Fibroblast of skin of left quadriceps (primary cell): ENCODE data around the gene KMT2D.

Experiments
- DNase-seq, 2 experiments: peaks; one replicate each; pipeline ENCODE4 v3.0.0-alpha.2; 2013; ENCODE audit warnings: low read depth in 2 of 2

The KMT2D gene

DNA sequence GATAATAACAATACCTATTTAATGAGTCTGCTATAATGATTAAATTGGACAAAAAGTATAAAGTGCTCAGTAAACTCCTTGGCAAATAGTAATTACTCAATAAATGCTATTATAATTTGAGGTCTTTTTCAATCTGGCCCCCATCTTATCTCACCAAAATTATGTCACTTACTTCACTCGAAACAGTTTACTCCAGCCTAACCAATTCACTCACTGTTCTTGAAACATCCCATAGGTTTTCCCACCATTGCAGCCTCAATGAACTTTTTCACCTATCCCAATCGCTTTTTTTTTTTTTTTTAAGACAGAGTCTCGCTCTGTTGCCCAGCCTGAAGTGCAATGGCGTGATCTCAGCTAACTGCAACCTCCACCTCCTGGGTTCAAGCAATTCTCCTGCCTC is 24.6 kb downstream of the KMT2D start:
- DNase-seq = no peak

DNA sequence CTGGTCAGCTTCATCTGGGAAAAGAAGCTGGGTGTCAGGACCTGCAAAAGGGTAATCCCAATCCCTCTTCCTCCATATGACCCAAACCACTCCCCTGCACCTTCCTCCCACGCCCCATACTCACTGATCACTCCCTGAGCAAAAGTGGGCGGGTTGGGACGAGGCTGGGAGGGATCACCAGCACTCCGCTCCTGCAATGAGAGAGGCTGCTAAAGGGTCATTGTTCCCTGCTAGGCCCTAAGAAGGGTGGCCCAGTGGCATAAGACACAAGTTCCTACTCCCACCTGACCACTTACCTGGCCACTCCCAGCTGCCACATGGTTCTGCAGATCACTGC is 26.3 kb downstream of the KMT2D start:
- no peak for DNase-seq

DNA sequence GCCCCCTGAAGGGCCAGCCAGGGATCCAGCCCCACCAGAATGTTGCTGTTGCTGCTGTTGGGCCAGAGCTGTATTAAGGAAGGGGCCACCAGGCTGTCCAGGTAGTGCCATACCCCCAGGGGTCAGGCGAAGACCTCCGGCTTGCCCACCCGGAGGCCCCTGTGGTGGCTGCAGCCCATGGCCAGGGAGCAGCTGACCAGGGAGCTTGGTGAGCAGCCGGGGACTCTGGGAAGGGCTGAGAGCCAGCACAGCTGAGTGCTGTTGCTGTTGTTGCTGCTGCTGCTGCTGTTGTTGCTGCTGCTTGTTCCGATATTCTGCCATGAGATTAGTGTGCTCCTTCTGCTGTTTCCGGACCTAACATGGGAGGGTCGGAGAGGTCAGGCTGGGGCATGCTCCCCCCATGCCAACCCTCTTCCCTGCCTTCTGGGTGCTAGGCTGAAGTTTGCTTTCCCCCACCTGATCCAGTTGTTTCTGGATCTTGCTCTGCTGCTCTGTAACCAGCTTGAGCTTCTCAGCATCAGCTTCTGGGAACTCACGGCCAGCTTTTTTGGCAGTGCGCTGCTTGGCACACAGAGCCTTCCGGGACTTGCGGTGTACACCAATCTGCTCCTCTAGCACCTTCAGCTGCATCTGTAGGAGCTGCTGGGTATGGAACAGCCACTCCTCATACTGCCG is 26.8 kb downstream of the KMT2D start:
- DNase-seq = no peak

GRCh38 chr12:49032679-49033447 is 27.7 kb downstream of the KMT2D start:
- no peak for DNase-seq

- DNase-seq = no peak
These were observed 28.3 kb downstream of the KMT2D start for GRCh38 chr12:49032276-49032675.

GRCh38 chr12:49031573-49032161 is 28.9 kb downstream of the KMT2D start:
- DNase-seq = no peak

DNA sequence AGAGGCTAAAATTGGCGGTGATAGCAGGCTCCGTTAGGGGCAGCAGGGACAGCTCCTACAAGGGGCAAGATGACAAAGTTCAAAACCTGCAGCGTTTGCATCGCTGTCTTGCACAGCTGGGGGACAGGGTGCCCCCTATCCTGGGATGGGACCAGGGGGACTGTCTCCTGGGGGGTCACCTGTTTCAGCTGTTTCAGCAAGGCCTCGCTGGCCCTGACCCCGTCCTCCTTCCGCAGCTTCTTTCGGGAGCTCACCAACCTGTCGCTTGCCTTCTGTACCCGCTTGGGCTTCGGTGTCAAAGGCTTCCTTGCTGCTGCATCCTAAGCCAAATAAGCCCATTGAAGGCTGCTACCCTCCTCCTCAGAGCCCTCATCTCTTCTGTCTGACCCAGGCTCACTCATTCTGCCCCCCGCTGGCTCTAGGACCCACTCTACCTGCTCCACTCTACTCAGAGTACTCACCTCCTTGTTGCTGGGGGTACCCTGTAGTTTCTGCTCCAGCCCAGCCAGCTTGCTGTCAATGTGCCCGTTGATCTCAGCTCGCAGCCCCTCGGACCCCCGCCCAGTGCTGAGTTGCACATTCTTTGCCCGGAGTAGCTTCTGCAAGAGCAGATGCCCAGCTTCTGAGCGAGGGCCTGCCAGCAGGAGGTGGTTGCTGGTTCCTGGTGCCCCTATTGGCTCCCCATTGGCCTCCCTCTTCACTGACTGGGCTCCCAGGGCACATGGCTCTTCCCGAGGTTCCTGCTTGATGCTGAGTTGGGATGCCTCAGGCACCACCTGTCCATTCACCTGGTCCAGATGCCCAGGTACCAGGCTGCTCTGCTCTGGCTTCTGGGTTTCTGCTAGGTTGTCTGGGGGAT is 29.7 kb downstream of the KMT2D start:
- DNase-seq = no peak

- DNase-seq = no peak
These were observed 30.5 kb downstream of the KMT2D start for GRCh38 chr12:49030119-49030518.

- DNase-seq = no peak
These were observed 31.8 kb downstream of the KMT2D start for GRCh38 chr12:49028666-49029275.

DNA sequence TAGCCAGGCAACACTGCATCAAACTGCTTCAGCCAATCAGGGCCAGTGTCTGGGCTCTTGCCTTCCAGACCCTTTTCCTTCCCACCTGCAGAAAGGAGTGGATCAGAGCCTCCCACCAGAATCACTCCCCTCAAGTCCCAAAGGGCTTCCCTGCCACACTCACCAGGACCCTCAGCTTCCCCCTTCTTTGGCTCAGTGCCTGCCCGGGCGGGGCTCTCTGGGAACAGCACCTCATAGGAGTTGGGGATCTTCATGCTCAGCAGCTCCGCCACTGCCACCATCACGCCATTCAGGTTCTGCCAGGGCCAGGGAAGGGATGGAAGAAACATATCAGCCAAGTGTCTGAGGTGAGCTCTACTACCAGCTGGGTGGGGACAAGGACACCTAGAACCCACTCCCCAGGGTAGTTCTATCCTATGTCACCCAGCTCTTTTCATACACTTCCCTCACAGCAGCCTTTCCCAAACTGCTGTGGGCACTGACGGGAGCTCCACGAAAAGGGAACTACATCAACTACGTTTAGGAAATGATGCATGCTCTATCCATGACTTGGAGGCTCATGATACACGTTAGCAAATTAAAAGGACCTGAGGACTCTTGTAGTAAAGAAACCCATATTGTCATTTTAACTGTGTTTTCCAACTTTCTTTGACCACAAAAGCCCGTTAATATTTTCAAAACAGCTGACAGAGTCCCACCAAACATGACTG is 32.6 kb downstream of the KMT2D start:
- no peak for DNase-seq

GRCh38 chr12:49026678-49027480 is 33.7 kb downstream of the KMT2D start:
- DNase-seq = no peak

DNA sequence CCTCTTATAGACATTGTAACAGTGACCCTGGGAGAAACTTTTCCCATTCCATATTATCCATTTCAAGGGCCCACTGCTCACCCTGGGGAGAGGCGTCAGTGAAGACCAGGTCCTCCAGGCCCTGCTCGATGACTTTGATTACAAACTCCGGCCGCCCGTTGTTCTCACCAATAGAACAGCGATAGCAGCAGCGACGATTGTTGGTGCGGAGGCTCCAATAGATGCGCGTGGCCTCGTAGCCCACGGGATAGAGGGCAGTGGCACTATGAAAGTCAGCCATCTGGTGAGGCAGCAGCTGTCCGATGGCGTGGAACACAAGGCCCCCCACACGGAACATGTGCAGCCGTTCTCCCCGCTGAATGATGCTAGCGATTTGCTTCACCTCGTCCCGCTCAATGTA is 34.5 kb downstream of the KMT2D start:
- DNase-seq = no peak

GRCh38 chr12:49025463-49025862 is 35.1 kb downstream of the KMT2D start:
- no peak for DNase-seq

DNA sequence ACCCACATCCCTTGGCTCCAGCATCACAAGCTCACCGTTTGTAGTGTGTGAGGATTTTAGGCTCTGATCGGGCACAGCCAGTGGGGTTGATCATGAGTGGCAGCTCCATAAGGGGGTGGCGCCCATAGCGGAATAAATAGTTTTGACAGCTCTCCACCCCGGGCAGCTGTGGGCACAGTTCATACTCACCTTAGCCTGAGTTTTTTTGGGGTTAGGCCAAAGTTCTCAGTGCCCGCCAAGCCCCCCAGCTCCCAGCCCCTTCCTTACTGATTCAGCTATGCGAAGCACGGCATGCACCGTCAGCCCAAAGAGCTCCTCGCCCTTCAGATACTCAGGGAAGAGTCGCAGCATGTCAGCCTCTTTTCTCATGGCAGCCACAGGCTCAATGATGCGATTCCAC is 36.1 kb downstream of the KMT2D start:
- DNase-seq = no peak

DNA sequence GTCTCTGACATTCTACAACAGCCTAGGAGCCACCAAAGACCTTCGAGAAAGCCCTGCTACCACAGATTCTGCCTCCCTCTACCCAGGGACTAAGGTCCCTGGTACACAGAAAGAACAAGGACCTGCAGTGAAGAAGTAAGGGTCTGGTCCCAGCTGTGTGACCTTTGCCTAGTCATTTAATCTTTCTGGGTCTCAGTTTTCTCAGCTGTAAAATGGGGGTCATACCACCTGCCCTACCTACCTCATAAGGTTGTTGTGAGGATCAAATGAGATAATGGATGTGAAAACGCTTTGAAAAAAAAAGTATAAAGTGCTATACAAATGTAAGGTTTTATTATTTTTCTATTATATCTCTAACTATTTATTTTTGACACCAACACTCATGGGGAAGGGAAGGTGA is 36.8 kb downstream of the KMT2D start:
- no peak for DNase-seq

- DNase-seq = no peak
These were observed 37.9 kb downstream of the KMT2D start for GRCh38 chr12:49022558-49023178.

DNA sequence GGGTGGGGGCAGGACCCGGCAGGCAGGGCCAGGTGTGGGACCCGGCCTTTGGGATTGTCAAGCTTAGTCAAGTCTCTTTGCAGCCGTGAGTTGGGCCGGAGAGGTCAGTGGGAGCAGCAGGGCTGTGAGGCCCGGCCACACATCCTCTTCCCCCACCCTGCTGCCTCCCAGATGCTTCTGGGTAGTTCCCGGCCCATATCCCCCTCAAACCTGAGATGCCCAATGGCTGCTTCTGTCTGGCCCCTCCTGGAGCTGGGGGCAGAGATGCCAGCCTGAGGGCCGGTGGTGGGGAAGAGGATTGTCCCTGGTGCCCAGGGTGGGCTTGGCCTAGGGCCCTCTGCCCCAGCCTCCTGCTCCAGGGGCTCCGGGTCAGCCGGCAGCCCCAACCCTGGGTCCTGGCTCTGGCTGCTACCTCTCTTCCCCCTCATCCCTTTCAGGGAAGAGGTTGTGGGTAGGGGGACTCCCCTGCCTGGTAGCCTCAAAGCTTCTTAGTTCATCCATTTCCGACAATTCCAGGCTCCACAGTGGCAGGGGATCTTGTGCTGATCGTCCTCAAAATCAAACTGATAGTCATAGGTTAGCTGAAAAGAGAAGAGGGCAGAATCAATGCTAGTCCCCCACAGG is 39.2 kb downstream of the KMT2D start:
- DNase-seq = no peak

DNA sequence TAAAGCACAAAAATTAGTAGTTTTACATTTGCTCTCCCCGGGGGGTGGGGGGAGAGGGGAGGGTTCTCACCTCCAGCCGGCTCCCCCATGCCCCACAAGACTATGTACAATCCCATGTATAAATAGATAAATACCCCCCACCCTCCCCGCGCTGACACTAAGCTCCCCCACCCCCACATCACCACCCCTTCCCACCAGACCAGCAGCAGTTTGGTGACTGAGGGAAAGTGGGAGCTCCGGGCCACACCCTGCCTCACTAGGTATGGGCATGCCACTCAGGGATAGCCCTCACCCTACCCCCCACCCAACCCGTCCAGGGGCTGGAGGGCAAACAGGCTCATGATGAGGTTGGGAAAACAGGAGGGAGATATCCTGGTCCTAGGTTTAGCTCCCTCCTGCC is 40.2 kb downstream of the KMT2D start:
- DNase-seq = no peak
